GM12878 (cell line): ENCODE measurements around the gene ORAI3. TPM values are rescaled to one million over a fixed set of nuclear protein-coding genes. Genes with fewer than 3 reads are reported as not detected.

Experiments
- BACH1 ChIP-seq: fragments of 450-650 bp; IDR thresholded peaks from 2 replicates; pipeline ENCODE4 v1.6.1; 2017; ENCODE audit warnings: mild to moderate bottlenecking, borderline replicate concordance
- BCLAF1 ChIP-seq: fragments of 450-650 bp; IDR thresholded peaks from 2 replicates; pipeline ENCODE4 v1.6.1; 2017; ENCODE audit warnings: antibody characterized with exemption, mild to moderate bottlenecking, moderate library complexity
- BHLHE40 ChIP-seq, 2 experiments: fragments of 450-650 bp in 1 of 2; IDR thresholded peaks; 2 replicates each; pipeline ENCODE4 v1.6.1; 2011 to 2017; ENCODE audit warnings: low read depth in 2 of 2, borderline replicate concordance in 1 of 2, improper control_type of control experiment in 1 of 2, low read length in 1 of 2, mild to moderate bottlenecking in 1 of 2
- CHD1 ChIP-seq: IDR thresholded peaks from 2 replicates; pipeline ENCODE4 v1.6.1; 2012; ENCODE audit warnings: low read depth, low read length, improper control_type of control experiment
- DPF2 ChIP-seq: fragments of 450-650 bp; IDR thresholded peaks from 2 replicates; pipeline ENCODE4 v1.6.1; 2017; ENCODE audit warnings: mild to moderate bottlenecking
- E2F4 ChIP-seq: IDR thresholded peaks from 2 replicates; pipeline ENCODE4 v1.6.1; 2012; ENCODE audit warnings: low read depth, low read length, improper control_type of control experiment
- FOXK2 ChIP-seq: fragments of 450-650 bp; IDR thresholded peaks from 2 replicates; pipeline ENCODE4 v1.6.1; 2017; ENCODE audit warnings: mild to moderate bottlenecking, moderate library complexity
- FOXM1 ChIP-seq: IDR thresholded peaks from 2 replicates; pipeline ENCODE4 v1.6.1; 2012; ENCODE audit warnings: low read depth, mild to moderate bottlenecking, inconsistent platforms, low read length, moderate library complexity
- IRF4 ChIP-seq: IDR thresholded peaks from 2 replicates; pipeline ENCODE4 v1.6.1; 2011; ENCODE audit warnings: low read depth, low read length
- JUNB ChIP-seq: IDR thresholded peaks from 2 replicates; pipeline ENCODE4 v1.6.1; 2016; ENCODE audit warnings: antibody characterized with exemption, mild to moderate bottlenecking
- LARP7 ChIP-seq: fragments of 450-650 bp; IDR thresholded peaks from 2 replicates; pipeline ENCODE4 v1.6.1; 2017; ENCODE audit warnings: mild to moderate bottlenecking
- NR2F1 ChIP-seq: fragments of 450-650 bp; conservative IDR thresholded peaks from 2 replicates; pipeline ENCODE4 v1.6.1; 2017; ENCODE audit warnings: mild to moderate bottlenecking
- PAX8 ChIP-seq: fragments of 450-650 bp; IDR thresholded peaks from 2 replicates; pipeline ENCODE4 v1.6.1; 2017; ENCODE audit warnings: mild to moderate bottlenecking, moderate library complexity
- PML ChIP-seq: IDR thresholded peaks from 2 replicates; pipeline ENCODE4 v1.6.1; 2012; ENCODE audit warnings: low read length, inconsistent platforms
- RUNX3 ChIP-seq: IDR thresholded peaks from 2 replicates; pipeline ENCODE4 v1.6.1; 2012; ENCODE audit warnings: low read length, inconsistent platforms
- SMARCA5 ChIP-seq: fragments of 450-650 bp; IDR thresholded peaks from 2 replicates; pipeline ENCODE4 v1.6.1; 2017; ENCODE audit warnings: mild to moderate bottlenecking
- SMC3 ChIP-seq: IDR thresholded peaks from 2 replicates; pipeline ENCODE4 v1.6.1; 2011; ENCODE audit warnings: low read length, improper control_type of control experiment, borderline replicate concordance
- SP1 ChIP-seq: IDR thresholded peaks from one replicate; pipeline ENCODE4 v1.6.1; 2011; ENCODE audit warnings: low read depth, low read length
- STAT3 ChIP-seq: IDR thresholded peaks from 2 replicates; pipeline ENCODE4 v1.6.1; 2011; ENCODE audit warnings: low read depth, low read length, improper control_type of control experiment
- WRNIP1 ChIP-seq: IDR thresholded peaks from 2 replicates; pipeline ENCODE4 v1.6.1; 2011; ENCODE audit warnings: low read depth, low read length, improper control_type of control experiment, borderline replicate concordance
- polyA plus RNA-seq, 11 experiments: library from polyadenylated mRNA; depleted of rRNA in 4 of 11; unstranded in 6 of 11; stranded (reverse) in 5 of 11; fragments of >200 nt; fragmentation: Nextera tagmentation in 4 of 11; fragmentation: Illumina TruSeq in 1 of 11; extraction: Ambion mirVana in 4 of 11; extraction: Trizol in 1 of 11; gene quantifications; 1 replicate in 1 of 11; 2 replicates in 10 of 11; pipeline versions ENCODE4 v1.2.1 to v1.2.3, GENCODE V29; 2011 to 2016; ENCODE audit warnings: inconsistent platforms in 2 of 11, missing spikeins in 2 of 11, low read depth in 1 of 11
- total RNA-seq, 4 experiments: library from RNA; depleted of rRNA in 3 of 4; stranded (reverse); fragments of >200 nt in 3 of 4; fragmentation: Illumina TruSeq in 1 of 4; extraction: Trizol in 1 of 4; gene quantifications; 2 replicates each; pipeline versions ENCODE4 v1.2.1 to v1.2.3, GENCODE V29; 2013 to 2021

ORAI3 gene
- total and polyA plus RNA-seq, 10 of the 15 experiments (the other 5 are each of a cell fraction or from before 2014, with no cell fraction given) = 3.4 to 21.9 (median 16.2) TPM

- TF ChIP-seq BCLAF1 = no peak
- no peak for TF ChIP-seq PML
- TF ChIP-seq SP1 = no peak
- TF ChIP-seq DPF2 = peak; percentile 50; the same call in 1 of the 2 replicates
- no peak for TF ChIP-seq JUNB
- TF ChIP-seq E2F4 = no peak
- TF ChIP-seq BHLHE40 (IDR thresholded peaks at IDR 0.05; ENCODE audit: borderline replicate concordance in 1 of 2, low read depth in 2 of 2, low read length in 1 of 2) = no peak
- no peak for TF ChIP-seq SMC3
- TF ChIP-seq WRNIP1 = no peak
- TF ChIP-seq STAT3 = no peak
- no peak for TF ChIP-seq PAX8
- TF ChIP-seq FOXK2 = no peak
- TF ChIP-seq NR2F1 = peak; percentile 50
- 0 out of 2 replicates have a peak, but pooled peaks have one; percentile 39 for TF ChIP-seq BACH1
- no peak for TF ChIP-seq RUNX3
- TF ChIP-seq IRF4 = no peak
- peak; percentile 65; the same call in 1 of the 2 replicates for TF ChIP-seq LARP7
- TF ChIP-seq SMARCA5 = peak; percentile 56; the same call in 1 of the 2 replicates
- no peak for TF ChIP-seq CHD1
- TF ChIP-seq FOXM1 = no peak
Measured at GRCh38 chr16:30924076-30924912, 24.6 kb upstream of the ORAI3 start (continued).
